Right atrium auricular region (tissue), 2 donors: ENCODE measurements around the gene TFAP2C. TPM values are rescaled to one million over a fixed set of nuclear protein-coding genes. Genes with fewer than 3 reads are reported as not detected.
"Not testable (repeated sequence)": the region's sequence is repeated elsewhere in the genome, so short reads cannot be mapped to it uniquely, and the experiment has no call there.

ENCODE experiments used
- DNase-seq: peaks from one replicate; pipeline ENCODE4 v3.0.0-alpha.2; 2019; ENCODE audit warnings: low spot score
- H3K27ac ChIP-seq, 2 donors: fragments of 200-600 bp; sonication (generic); 1 replicate in 1 of 2; 2 replicates in 1 of 2; pipeline ENCODE4 v1.5.1; 2016 to 2019
- H3K27me3 ChIP-seq, 2 donors: fragments of 200-600 bp; sonication (generic); one replicate each; pipeline versions ENCODE4 v1.5.1 to v1.6.0; 2017 to 2019
- H3K36me3 ChIP-seq: fragments of 200-600 bp; sonication (generic); one replicate; pipeline ENCODE4 v1.5.1; 2016
- H3K4me1 ChIP-seq, 2 donors: fragments of 200-600 bp; sonication (generic); one replicate each; pipeline versions ENCODE4 v1.5.1 to v1.6.0; 2017 to 2019
- H3K4me3 ChIP-seq, 2 donors: fragments of 200-600 bp; sonication (generic); 1 replicate in 1 of 2; 2 replicates in 1 of 2; pipeline ENCODE4 v1.5.1; 2017 to 2019; ENCODE audit warnings: mild to moderate bottlenecking in 1 of 2, moderate library complexity in 1 of 2
- H3K9me3 ChIP-seq, 2 donors: fragments of 200-600 bp; sonication (generic); one replicate each; pipeline ENCODE4 v1.5.1; 2019
- CTCF ChIP-seq, 2 donors: fragments of 200-600 bp; sonication (generic); IDR thresholded peaks; one replicate each; pipeline ENCODE4 v1.5.1; 2019; ENCODE audit warnings: antibody characterized with exemption in 2 of 2
- total RNA-seq, 2 donors: library from RNA; depleted of rRNA; stranded (reverse); fragments of >200 nt; gene quantifications; one replicate each; pipeline ENCODE4 v1.1.0, GENCODE V29; 2016

The TFAP2C gene
- total RNA-seq, 2 donors from 2014 or later: 0.37 to 0.39 TPM

- no peak overlapping the region for H3K27ac ChIP-seq
- H3K4me1 ChIP-seq: no peaks in the 10 kb centered on the region
- H3K36me3 ChIP-seq: no peaks in the 10 kb centered on the region
- H3K4me3 ChIP-seq: no peak overlapping the region
- no peaks in the 10 kb centered on the region for H3K27me3 ChIP-seq
- no peak for DNase-seq
- TF ChIP-seq CTCF (IDR thresholded peaks at IDR 0.05): no peak
- H3K9me3 ChIP-seq: no peaks in the 10 kb centered on the region
Observed at GRCh38 chr20:56617489-56617888, 11.6 kb upstream of the TFAP2C start.

GRCh38 chr20:56621730-56622129, 7.4 kb upstream of the TFAP2C start:
- no peak overlapping the region for H3K27ac ChIP-seq
- H3K36me3 ChIP-seq: no peaks in the 10 kb centered on the region
- peaks cover 0 to 17% of the 10 kb centered on the region in 2 donors for H3K4me1 ChIP-seq
- no peak for DNase-seq
- no peaks in the 10 kb centered on the region for H3K9me3 ChIP-seq
- H3K4me3 ChIP-seq: no peak overlapping the region
- TF ChIP-seq CTCF (IDR thresholded peaks at IDR 0.05): no peak
- H3K27me3 ChIP-seq: peaks cover 4 to 15% of the 10 kb centered on the region in 2 donors

- peaks cover 6 to 22% of the 10 kb centered on the region in 2 donors for H3K27me3 ChIP-seq
- not testable (repeated sequence) for H3K36me3 ChIP-seq, H3K4me3 ChIP-seq, DNase-seq, H3K27ac ChIP-seq, H3K9me3 ChIP-seq
- H3K4me1 ChIP-seq: peaks cover 0 to 39% of the 10 kb centered on the region in 2 donors
Observed at GRCh38 chr20:56623930-56624329, 5.2 kb upstream of the TFAP2C start.

- DNase-seq: no peak
- H3K4me1 ChIP-seq: peaks cover 0 to 50% of the 10 kb centered on the region in 2 donors
- H3K4me3 ChIP-seq: no peak overlapping the region
- H3K27me3 ChIP-seq: peaks cover 14 to 33% of the 10 kb centered on the region in 2 donors
- H3K9me3 ChIP-seq: no peaks in the 10 kb centered on the region
- H3K36me3 ChIP-seq: no peaks in the 10 kb centered on the region
- H3K27ac ChIP-seq: no peak overlapping the region
- TF ChIP-seq CTCF (IDR thresholded peaks at IDR 0.05): no peak
Observed at GRCh38 chr20:56624786-56625681, 4.1 kb upstream of the TFAP2C start.

- no peak for TF ChIP-seq CTCF (IDR thresholded peaks at IDR 0.05)
- no peak for DNase-seq
- Histone ChIP-seq H3K36me3 (no peaks in the 10 kb centered on the region), H3K4me1 (peaks cover 0 to 58% of the 10 kb centered on the region in 2 donors), H3K4me3 (no peak overlapping the region), H3K27ac (no peak overlapping the region), H3K27me3 (peaks cover 20 to 41% of the 10 kb centered on the region in 2 donors), H3K9me3 (no peaks in the 10 kb centered on the region)
Observed at GRCh38 chr20:56625837-56626236, 3.3 kb upstream of the TFAP2C start.

- H3K9me3 ChIP-seq: no peaks in the 10 kb centered on the region
- no peaks in the 10 kb centered on the region for H3K36me3 ChIP-seq
- no peak for TF ChIP-seq CTCF (IDR thresholded peaks at IDR 0.05)
- peaks cover 0 to 63% of the 10 kb centered on the region in 2 donors for H3K4me1 ChIP-seq
- no peak overlapping the region for H3K27ac ChIP-seq
- DNase-seq: no peak
- peaks cover 20 to 48% of the 10 kb centered on the region in 2 donors for H3K27me3 ChIP-seq
- H3K4me3 ChIP-seq: peak overlapping the region in 1 of 2 donors; percentile 3
Observed at GRCh38 chr20:56626367-56627121, 2.6 kb upstream of the TFAP2C start.
